D341Med (cell line): ENCODE results near the gene C6orf118.
A peak's percentile ranks its signal among the peaks of the same experiment; 100 is the strongest.

Experiments used
- DNase-seq: peaks from one replicate; pipeline ENCODE4 v3.0.0; 2012; ENCODE audit warnings: low spot score

The C6orf118 gene

GRCh38 chr6:165308926-165309731 is at the start of gene C6orf118:
Gene C6orf118 (minus strand): TSS chr6:165309605. CDS start chr6:165309586, 19 bp downstream.
- DNase-seq: peak; percentile 87

DNA sequence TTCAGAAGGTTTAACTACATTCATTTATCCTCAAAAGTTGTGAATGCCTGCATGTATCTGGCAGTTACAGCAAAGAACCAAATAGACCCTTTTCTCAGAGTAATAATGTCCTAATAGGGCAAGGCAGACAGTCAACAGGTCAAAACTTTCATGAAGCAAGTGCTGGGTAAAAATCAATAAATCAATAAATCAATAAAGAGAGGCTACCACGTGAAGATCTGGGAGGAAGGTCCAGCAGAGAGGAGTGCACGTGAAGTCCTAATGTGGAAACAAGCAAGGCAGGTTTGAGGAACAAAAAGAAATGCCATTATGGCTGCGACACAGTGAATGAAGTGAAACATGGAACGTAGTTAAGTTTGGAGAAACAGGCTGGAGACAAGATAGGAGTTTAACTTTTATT is 36.3 kb upstream of the C6orf118 start:
- DNase-seq: no peak

DNA sequence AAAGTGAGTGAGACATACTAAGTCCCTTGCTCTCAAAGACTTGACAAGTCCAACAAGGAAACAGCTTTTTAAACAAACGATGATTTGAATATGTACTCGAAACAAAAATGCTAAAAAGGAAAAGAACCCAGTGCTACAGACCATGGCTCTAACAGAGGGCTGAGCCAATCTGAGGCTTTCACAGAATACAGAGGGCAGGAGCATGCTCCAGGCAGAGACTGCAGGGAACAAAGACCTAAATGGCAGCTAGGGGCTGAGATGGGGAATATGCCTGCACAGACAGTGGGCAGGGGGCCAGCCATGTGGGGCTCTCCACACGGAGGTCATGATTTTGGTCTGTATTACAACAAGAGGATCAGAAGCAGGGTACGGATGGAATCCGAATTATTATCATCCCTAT is 31.1 kb upstream of the C6orf118 start:
- DNase-seq: no peak

GRCh38 chr6:165325609-165326008 is 16.2 kb upstream of the C6orf118 start:
- no peak for DNase-seq

DNA sequence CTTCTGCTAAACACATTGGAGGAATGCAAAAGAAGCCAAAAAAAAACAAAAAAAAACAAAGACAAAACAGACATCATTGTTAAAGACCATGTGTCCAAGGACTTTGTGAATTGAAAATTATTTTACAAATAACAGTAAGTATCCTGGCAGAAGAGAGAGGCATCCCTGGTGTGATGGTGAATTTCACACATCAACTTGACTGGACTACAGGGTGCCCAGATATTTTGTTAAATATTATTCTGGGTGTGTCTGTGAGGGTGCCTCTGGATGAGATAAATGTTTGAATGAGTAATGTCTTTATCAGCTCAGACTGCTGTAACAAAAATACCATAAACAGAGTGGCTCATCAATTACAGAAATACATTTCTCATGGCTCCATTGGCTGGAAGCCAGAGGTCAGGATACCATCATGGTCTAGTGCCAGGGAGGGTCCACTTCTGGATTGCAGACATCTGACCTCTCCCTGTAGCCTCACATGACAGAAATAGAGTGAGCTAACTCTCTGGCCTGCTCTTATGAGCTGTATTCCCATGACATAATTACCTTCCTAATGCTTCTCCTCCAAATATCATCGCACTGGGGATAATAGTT is 12.2 kb upstream of the C6orf118 start:
- no peak for DNase-seq

- DNase-seq: no peak
Observed at GRCh38 chr6:165321150-165321549, 11.7 kb upstream of the C6orf118 start.

DNA sequence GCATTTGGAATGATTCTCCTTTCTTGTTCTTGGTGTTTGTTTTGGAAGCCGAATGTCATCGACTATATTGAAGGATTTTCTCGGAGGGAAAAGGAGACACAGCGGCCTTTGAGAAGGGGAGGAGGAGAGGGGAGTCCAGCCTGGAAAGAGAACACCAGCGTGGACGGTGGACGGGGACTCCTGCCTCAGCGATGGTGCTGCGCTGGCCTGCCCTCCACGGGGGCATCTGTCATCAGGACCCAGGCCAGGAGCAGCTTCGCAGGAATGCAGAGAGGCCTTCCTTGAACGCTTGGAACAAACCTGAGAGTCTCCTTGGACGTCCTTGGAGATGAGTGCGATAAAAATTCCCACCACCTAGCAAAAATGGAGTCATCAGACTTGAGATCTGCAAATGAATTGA is 8.3 kb upstream of the C6orf118 start:
- no peak for DNase-seq

DNA sequence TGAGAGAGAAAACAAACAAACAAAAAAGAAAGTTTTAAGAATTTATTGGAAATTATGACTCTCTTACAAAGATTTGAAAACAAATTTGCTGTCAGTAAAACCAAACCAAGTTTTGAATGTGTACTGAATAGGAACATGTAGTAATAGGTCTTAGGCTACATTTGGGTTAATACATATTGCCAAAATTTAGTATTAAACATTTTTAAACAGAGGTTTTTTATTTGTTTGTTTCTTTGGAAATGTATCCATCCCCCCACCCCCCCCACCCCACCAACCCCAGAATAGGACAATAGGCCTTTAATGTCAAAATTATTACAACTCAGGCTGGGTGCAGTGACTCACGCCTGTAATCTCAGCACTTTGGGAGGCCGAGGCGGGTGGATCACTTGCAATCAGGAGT is 2.5 kb downstream of the C6orf118 start:
- no peak for DNase-seq

DNA sequence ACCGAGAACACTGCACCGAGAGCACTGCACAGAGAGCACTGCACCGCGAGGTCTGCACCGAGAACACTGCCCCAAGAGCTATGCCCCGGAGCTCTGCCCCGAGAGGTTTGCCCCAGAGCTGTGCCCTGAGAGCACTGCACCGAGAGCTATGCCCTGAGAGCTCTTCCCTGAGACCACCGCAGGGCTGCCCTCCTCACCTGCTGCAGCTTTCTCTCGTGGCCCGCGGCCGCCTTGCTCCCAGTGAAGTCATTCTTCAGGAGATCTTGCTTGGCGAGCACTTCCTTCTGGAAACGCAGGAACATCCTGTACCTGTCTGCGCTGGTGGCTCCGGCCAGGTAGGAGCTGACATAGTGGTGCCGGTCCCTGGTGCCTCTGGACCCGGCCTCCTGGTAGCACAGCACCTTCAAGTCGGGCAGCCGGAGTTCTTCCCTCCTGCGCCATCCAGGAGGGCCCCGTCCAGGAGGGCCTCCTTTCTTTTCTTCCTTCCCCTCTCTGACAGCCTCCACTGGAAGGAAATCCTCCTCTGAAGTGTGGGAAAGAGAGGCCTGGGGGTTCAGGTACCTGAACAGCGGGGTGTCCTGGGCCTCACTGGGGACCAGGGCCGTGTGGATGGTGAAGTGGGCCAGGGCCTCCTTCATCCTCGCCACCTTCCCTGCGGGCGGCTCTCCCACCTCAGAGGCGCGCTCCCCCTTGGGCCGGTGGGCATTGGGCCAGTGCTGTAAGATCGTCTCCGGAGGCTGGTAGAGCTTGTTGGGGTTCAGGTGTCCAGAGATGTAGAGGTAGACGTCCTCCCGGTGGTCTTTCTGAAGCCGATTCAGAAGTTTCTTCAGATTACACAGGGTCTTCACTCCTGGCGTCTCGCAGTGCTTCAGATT is 7.8 kb downstream of the C6orf118 start:
- no peak for DNase-seq

DNA sequence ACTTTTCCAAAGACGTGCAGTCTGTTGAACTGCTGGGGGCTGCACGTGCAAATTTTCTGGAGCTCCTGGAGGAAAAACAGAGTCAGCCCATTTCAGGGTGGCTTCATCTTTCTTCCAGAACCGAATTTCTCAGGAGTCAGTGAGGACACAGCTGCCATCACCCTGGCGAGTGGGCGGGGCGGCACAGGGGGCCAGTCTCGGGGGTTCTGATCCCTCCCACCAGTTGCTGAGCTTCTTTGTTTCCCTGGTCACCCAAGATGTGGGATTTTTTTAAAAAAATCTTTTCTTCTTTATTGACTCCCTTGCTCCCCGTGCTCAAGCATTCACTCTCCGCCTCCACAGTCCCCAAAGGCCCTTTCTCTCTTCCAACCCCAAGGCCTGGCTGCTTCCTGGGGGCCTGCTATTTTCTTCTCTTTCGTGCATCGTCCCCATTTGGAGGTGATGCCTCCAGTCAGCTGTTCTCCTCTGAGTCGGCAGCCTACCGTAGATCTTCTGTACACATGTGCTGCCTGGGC is 8.9 kb downstream of the C6orf118 start:
- no peak for DNase-seq

GRCh38 chr6:165298875-165299274 is 10.5 kb downstream of the C6orf118 start:
- DNase-seq: no peak

DNA sequence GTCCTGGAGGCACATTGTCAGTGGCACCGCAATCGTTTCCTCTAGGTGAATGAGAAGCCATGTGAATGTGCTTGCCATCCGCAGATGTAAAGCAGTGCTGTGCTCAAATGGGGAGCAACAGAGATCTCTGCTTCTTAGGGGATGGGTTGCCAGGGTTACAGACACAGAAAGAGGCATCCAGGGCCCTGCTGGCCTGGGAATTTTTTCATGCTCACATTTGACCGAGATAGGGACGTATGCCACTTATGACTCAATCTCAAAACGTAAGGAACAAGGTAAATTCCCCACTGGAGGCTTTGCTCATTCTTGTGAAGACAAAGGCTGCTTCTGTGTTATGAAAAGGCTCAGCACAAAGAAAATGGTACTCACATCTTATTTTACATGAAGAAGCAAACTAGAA is 11.0 kb downstream of the C6orf118 start:
- DNase-seq: no peak

DNA sequence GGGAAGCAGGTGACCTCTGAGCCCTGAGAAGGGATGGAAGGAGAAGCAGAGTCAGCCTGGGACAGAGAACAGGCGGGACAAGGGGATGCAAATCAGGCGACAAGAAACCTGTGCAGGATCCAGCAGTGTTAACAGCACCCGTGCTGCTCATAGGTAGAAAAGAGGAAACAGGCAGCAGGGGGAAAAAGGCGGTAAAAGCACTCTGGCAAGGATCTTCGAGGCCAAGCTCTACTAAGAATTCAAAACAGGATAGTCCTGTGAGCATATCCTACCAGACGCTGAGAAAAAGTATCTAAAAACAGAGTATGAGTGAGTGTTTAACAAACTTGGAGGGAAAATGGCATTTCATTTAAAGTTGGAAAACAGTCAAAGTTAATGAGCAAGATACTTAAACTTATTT is 16.7 kb downstream of the C6orf118 start:
- DNase-seq: no peak

GRCh38 chr6:165274611-165275010 is 34.8 kb downstream of the C6orf118 start:
- no peak for DNase-seq

DNA sequence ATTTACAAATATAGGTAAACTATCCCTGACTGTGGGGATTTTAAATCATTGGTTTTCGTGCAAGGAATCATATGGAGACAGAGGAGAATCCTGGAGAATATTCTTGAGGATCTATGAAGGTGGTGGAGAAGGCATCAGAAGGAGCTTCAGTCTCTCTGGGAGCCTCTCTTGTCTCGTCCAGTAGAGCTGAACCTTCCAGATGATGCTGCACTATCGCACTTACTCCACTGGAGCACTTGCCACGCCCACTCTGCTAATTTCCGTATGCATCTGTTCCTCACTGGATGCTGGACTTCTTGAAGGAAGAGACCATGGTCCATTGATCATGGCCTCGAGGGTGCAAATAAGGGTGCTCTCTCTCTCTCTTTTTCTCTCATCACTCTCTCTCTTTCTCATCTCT is 36.8 kb downstream of the C6orf118 start:
- no peak for DNase-seq

GRCh38 chr6:165268987-165269386 is 40.4 kb downstream of the C6orf118 start:
- no peak for DNase-seq

DNA sequence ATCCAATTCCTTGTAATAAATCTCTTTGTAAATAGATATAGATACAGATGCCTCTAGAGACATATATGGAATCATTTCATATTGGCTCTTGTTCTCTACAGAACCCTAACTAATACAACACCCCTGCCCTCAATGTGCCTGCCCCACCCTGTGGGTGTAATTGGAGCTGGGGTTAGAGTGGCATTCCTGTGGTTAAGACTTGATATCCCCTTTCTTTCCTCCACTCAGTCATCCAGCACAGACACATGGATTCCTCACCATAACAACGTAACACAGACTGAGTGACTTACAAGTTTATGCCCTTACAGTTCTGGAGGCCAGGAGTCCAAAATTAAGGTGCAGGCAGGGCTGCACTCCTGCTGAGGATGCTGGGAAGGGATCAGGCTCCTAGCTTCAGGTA is 42.8 kb downstream of the C6orf118 start:
- DNase-seq: no peak

- DNase-seq: no peak
Observed at GRCh38 chr6:165266191-165266590, 43.2 kb downstream of the C6orf118 start.

DNA sequence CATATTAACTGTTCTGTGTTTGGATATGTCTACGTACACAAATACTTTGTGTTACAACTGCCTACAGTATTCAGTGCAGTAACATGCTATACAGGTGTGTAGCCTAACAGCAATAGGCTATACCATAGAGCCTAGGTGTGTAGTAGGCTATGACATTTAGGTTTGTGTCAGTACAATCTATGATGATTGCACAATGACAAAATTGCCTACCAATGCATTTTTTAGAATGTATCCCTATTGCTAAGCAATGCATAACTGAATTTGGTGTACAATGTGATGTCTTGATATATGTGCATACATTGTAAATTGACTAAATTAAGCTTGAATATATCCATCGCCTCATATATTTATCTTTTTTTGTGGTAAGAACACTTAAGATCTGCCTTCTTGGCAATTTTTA is 48.9 kb downstream of the C6orf118 start:
- no peak for DNase-seq

GRCh38 chr6:165249808-165250207 is 59.6 kb downstream of the C6orf118 start:
- no peak for DNase-seq

- no peak for DNase-seq
Observed at GRCh38 chr6:165245701-165246100, 63.7 kb downstream of the C6orf118 start.

- peak; percentile 40 for DNase-seq
Observed at GRCh38 chr6:165245287-165245686, 64.1 kb downstream of the C6orf118 start.
